HepG2 (cell line): Measurements from ENCODE around the gene SPTY2D1. TPM values are rescaled to one million over a fixed set of nuclear protein-coding genes. Genes with fewer than 3 reads are reported as not detected.
"Not testable (repeated sequence)": the region's sequence is repeated elsewhere in the genome, so short reads cannot be mapped to it uniquely, and the experiment has no call there.

Experiments used
- ATAC-seq: fragments of 200-7000 bp; cut with Tn5 transposase; 3 replicates; pipeline ENCODE4 v1.9.1; 2020; ENCODE audit warnings: mild to moderate bottlenecking, moderate library complexity
- BruUV-seq: library from RNA; stranded (reverse); fragments of 400-500 nt; replicated peaks from 2 replicates; lab custom pipeline; 2021; lab: Mats Ljungman, UMichigan
- CTCF ChIA-PET: fragments of 300-600 bp; formaldehyde crosslinking; extraction: SDS; loops from one replicate; lab custom pipeline; 2021; ENCODE audit warnings: low total read pairs, inconsistent platforms, low intra/inter-chr PET ratio; lab: Yijun Ruan, JAX
- POLR2A ChIA-PET: fragments of 350-600 bp; sonication (Branson Sonifier 250); formaldehyde crosslinking; loops from one replicate; lab custom pipeline; 2020; ENCODE audit warnings: antibody characterized with exemption, inconsistent platforms; lab: Yijun Ruan, JAX
- DNase-seq: peaks from one replicate; pipeline ENCODE4 v3.0.0-alpha.2; 2015; ENCODE audit warnings: low spot score
- FAIRE-seq: peaks from 3 replicates; lab custom pipeline; 2011; peaks lifted over from hg19 to GRCh38; lab: Jason Lieb, UNC
- H2AFZ ChIP-seq: one replicate; pipeline ENCODE4 v1.6.1; 2011; ENCODE audit warnings: low read length, inconsistent platforms
- H3K27ac ChIP-seq: fragments of 300-600 bp; 3 replicates; pipeline ENCODE4 v1.8.0; 2011; ENCODE audit warnings: mixed run types, mild to moderate bottlenecking, mixed read lengths, low read length, inconsistent platforms; ENCODE audit not compliant: insufficient read depth; ENCODE audit errors: extremely low read length
- H3K27me3 ChIP-seq, 2 experiments: fragments of 200-600 bp in 1 of 2; 2 replicates in 1 of 2; 3 replicates in 1 of 2; pipeline versions ENCODE4 v1.6.0 to v1.8.0; 2011; ENCODE audit warnings: low read length in 2 of 2, mild to moderate bottlenecking in 2 of 2, moderate library complexity in 2 of 2, inconsistent platforms in 1 of 2; ENCODE audit not compliant: insufficient read depth in 2 of 2, control insufficient read depth in 1 of 2
- H3K36me3 ChIP-seq, 2 experiments: fragments of 200-600 bp in 1 of 2; replicated peaks in 1 of 2; 2 replicates in 1 of 2; 3 replicates in 1 of 2; pipeline versions ENCODE4 v1.5.1 to v1.8.0; 2011; ENCODE audit warnings: low read length in 2 of 2, inconsistent platforms in 1 of 2; ENCODE audit not compliant: insufficient read depth in 2 of 2, control insufficient read depth in 1 of 2
- H3K4me1 ChIP-seq: 2 replicates; pipeline ENCODE4 v1.5.1; 2012; ENCODE audit warnings: low read length, inconsistent platforms; ENCODE audit not compliant: insufficient read depth
- H3K4me2 ChIP-seq: 2 replicates; pipeline ENCODE4 v1.6.0; 2011; ENCODE audit warnings: low read depth, low read length, inconsistent platforms
- H3K4me3 ChIP-seq, 3 experiments: fragments of 200-600 bp in 1 of 3; sonication (generic), shearing (Covaris generic) in 1 of 3; replicated peaks in 1 of 3; 2 replicates each; pipeline ENCODE4 v1.5.1; 2011 to 2016; ENCODE audit warnings: low read length in 3 of 3, inconsistent platforms in 2 of 3, low read depth in 2 of 3, mild to moderate bottlenecking in 2 of 3, control low read depth in 1 of 3, mixed read lengths in 1 of 3; ENCODE audit not compliant: insufficient read depth in 1 of 3
- H3K79me2 ChIP-seq: one replicate; pipeline ENCODE4 v1.6.1; 2011; ENCODE audit warnings: low read length, inconsistent platforms; ENCODE audit not compliant: insufficient read depth
- H3K9ac ChIP-seq: 2 replicates; pipeline ENCODE4 v1.6.0; 2011; ENCODE audit warnings: mild to moderate bottlenecking, low read depth, low read length, inconsistent platforms; ENCODE audit not compliant: insufficient read depth
- H3K9me3 ChIP-seq: 2 replicates; pipeline ENCODE4 v1.5.1; 2012; ENCODE audit warnings: mild to moderate bottlenecking, low read length
- H4K20me1 ChIP-seq: 2 replicates; pipeline ENCODE4 v1.6.0; 2011; ENCODE audit warnings: inconsistent platforms, mild to moderate bottlenecking, low read length, moderate library complexity; ENCODE audit not compliant: insufficient read depth
- AGO2 ChIP-seq: fragments of 200-400 bp; formaldehyde crosslinking; optimal IDR thresholded peaks from 2 replicates; pipeline ENCODE3; 2017; ENCODE audit warnings: mild to moderate bottlenecking, low read depth, low read length, moderate library complexity
- CBX1 ChIP-seq: IDR thresholded peaks from one replicate; pipeline ENCODE4 v1.6.1; 2016; ENCODE audit warnings: antibody characterized with exemption, low read depth
- MBNL3 ChIP-seq: fragments of 250-450 bp; sonication (Bioruptor Pico); conservative IDR thresholded peaks from 2 replicates; pipeline ENCODE4 v1.8.0; 2022; ENCODE audit warnings: mild to moderate bottlenecking, inconsistent platforms
- MEF2D ChIP-seq: sonication (generic); formaldehyde crosslinking; IDR thresholded peaks from 2 replicates; pipeline ENCODE4 v1.5.1; 2020; ENCODE audit warnings: mild to moderate bottlenecking, missing genetic modification reagents
- NCOA2 ChIP-seq: sonication (generic); formaldehyde crosslinking; IDR thresholded peaks from 2 replicates; pipeline ENCODE4 v1.8.0; 2022; ENCODE audit warnings: inconsistent platforms
- TCF12 ChIP-seq, 2 experiments: fragments of 450-650 bp in 1 of 2; sonication (generic) in 1 of 2; formaldehyde crosslinking in 1 of 2; IDR thresholded peaks; 2 replicates each; pipeline versions ENCODE4 v1.6.1 to v1.8.0; 2017 to 2022; ENCODE audit warnings: antibody characterized with exemption in 1 of 2, mild to moderate bottlenecking in 1 of 2, missing genetic modification reagents in 1 of 2, moderate library complexity in 1 of 2
- ZBTB7B ChIP-seq: sonication (generic); formaldehyde crosslinking; IDR thresholded peaks from 2 replicates; pipeline ENCODE4 v1.4.0; 2020; ENCODE audit warnings: missing genetic modification reagents
- ZFY ChIP-seq: sonication (generic); formaldehyde crosslinking; IDR thresholded peaks from 2 replicates; pipeline ENCODE4 v1.4.0; 2020; ENCODE audit warnings: missing genetic modification reagents
- ZNF225 ChIP-seq: sonication (generic); formaldehyde crosslinking; IDR thresholded peaks from 2 replicates; pipeline ENCODE4 v1.4.0; 2020; ENCODE audit warnings: mild to moderate bottlenecking, missing genetic modification reagents
- ZNF292 ChIP-seq: sonication (generic); formaldehyde crosslinking; IDR thresholded peaks from 2 replicates; pipeline ENCODE4 v1.8.1; 2022; ENCODE audit warnings: mild to moderate bottlenecking, low read depth, missing genetic modification reagents, borderline replicate concordance
- ZNF44 ChIP-seq: sonication (generic); formaldehyde crosslinking; IDR thresholded peaks from 2 replicates; pipeline ENCODE4 v1.5.1; 2020; ENCODE audit warnings: mild to moderate bottlenecking, missing genetic modification reagents
- ZNF773 ChIP-seq: sonication (generic); formaldehyde crosslinking; IDR thresholded peaks from 2 replicates; pipeline ENCODE4 v1.4.0; 2020; ENCODE audit warnings: missing genetic modification reagents, borderline replicate concordance
- ZNF777 ChIP-seq: sonication (generic); formaldehyde crosslinking; IDR thresholded peaks from 2 replicates; pipeline ENCODE4 v1.4.0; 2020; ENCODE audit warnings: missing genetic modification reagents
- ZSCAN21 ChIP-seq: sonication (generic); formaldehyde crosslinking; IDR thresholded peaks from 2 replicates; pipeline ENCODE4 v1.8.0; 2022; ENCODE audit warnings: mild to moderate bottlenecking, missing genetic modification reagents, moderate library complexity, borderline replicate concordance
- WGBS: methylation state at CpG from one replicate; pipeline ENCODE4 v1.1.6; 2017; ENCODE audit warnings: low lambda C conversion rate; 5-methylcytosine and 5-hydroxymethylcytosine counted together
- in situ Hi-C: cut with HindIII; loops from 2 replicates; pipeline ENCODE4 v1.10.0; 2017; ENCODE audit warnings: low pct_unique_long_range_greater_than_20kb; ENCODE audit not compliant: extremely low pct_ligation_motif_present
- intact Hi-C: fragments of 100-400 bp; cut with micrococcal nuclease; formaldehyde crosslinking; loops from one replicate; pipeline ENCODE4 v1.10.0; 2022; ENCODE audit not compliant: unreplicated experiment
- polyA plus RNA-seq, 8 experiments: library from polyadenylated mRNA; depleted of rRNA in 3 of 8; stranded (reverse) in 7 of 8; unstranded in 1 of 8; fragments of >200 nt; fragmentation: Illumina TruSeq in 4 of 8; extraction: Trizol in 4 of 8; gene quantifications; 2 replicates each; pipeline versions ENCODE4 v1.2.1 to v1.2.3, GENCODE V29; 2011 to 2016; ENCODE audit warnings: low read depth in 4 of 8, missing spikeins in 1 of 8, mixed read lengths in 1 of 8; ENCODE audit not compliant: insufficient read depth in 1 of 8
- total RNA-seq, 5 experiments: library from RNA; depleted of rRNA; stranded (reverse); fragments of >200 nt; fragmentation: Illumina TruSeq; extraction: Trizol; gene quantifications; 2 replicates each; pipeline ENCODE4 v1.2.3, GENCODE V29; 2016; ENCODE audit warnings: low read depth in 1 of 5
- TF ChIP-seq, protein P1 (sequence below): sonication (generic); formaldehyde crosslinking; IDR thresholded peaks from 2 replicates; pipeline ENCODE4 v1.5.0; 2020; ENCODE audit warnings: mild to moderate bottlenecking, missing genetic modification reagents
- TF ChIP-seq, protein P2 (sequence below): sonication (generic); formaldehyde crosslinking; IDR thresholded peaks from 2 replicates; pipeline ENCODE4 v1.4.0; 2020; ENCODE audit warnings: mild to moderate bottlenecking, missing genetic modification reagents

SPTY2D1 gene
- total and polyA plus RNA-seq, 2 of the 13 experiments (the other 11 are each of a cell fraction or from before 2014, with no cell fraction given): 6.9 to 14.8 TPM

DNA sequence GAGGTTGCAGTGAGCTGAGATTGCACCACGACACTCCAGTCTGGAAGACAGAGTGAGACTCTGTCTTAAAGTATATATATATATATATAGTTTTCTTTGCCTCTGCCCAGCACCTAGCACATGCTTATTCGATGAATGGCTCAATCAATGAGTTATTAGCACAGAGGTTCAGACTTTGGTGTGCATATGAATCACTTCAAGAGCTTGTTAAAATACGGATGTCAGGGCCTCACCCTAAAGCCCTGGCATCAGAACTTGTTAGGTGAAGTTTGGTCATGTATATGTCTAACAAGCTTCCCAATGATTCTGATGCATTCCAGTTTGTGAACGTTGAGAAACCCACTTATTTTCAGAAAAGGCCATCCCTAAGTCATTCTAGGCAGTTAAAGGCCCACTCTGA is 42.7 kb upstream of the SPTY2D1 start:
- H3K27ac ChIP-seq: no peak overlapping the region
- 32% methylated on average over 4 of the region's 4 CpGs for WGBS
- in situ Hi-C loops (no loop called here), intact Hi-C loops (no loop called here)
- CTCF ChIA-PET: no interaction called here
- ATAC-seq (no peak), FAIRE-seq (no peak), DNase-seq (no peak)
- no peak overlapping the region for H3K4me2 ChIP-seq
- POLR2A ChIA-PET: no interaction called here
- H3K9me3 ChIP-seq: no peaks in the 10 kb centered on the region
- H4K20me1 ChIP-seq: no peaks in the 10 kb centered on the region
- no peaks in the 10 kb centered on the region; a peak in 1 of 5 replicates for H3K27me3 ChIP-seq
- H3K9ac ChIP-seq: no peak overlapping the region
- no peak for TF ChIP-seq ZNF44 (CRISPR knock-in tag)
- TF ChIP-seq ZNF225: no peak
- TF ChIP-seq ZFY (CRISPR knock-in tag): no peak
- no peak for TF ChIP-seq CBX1
- no peak for TF ChIP-seq NCOA2 (CRISPR knock-in tag)
- no peak for TF ChIP-seq ZNF777 (CRISPR knock-in tag)
- no peak for TF ChIP-seq ZSCAN21 (CRISPR knock-in tag)
- TF ChIP-seq, protein P1, sequence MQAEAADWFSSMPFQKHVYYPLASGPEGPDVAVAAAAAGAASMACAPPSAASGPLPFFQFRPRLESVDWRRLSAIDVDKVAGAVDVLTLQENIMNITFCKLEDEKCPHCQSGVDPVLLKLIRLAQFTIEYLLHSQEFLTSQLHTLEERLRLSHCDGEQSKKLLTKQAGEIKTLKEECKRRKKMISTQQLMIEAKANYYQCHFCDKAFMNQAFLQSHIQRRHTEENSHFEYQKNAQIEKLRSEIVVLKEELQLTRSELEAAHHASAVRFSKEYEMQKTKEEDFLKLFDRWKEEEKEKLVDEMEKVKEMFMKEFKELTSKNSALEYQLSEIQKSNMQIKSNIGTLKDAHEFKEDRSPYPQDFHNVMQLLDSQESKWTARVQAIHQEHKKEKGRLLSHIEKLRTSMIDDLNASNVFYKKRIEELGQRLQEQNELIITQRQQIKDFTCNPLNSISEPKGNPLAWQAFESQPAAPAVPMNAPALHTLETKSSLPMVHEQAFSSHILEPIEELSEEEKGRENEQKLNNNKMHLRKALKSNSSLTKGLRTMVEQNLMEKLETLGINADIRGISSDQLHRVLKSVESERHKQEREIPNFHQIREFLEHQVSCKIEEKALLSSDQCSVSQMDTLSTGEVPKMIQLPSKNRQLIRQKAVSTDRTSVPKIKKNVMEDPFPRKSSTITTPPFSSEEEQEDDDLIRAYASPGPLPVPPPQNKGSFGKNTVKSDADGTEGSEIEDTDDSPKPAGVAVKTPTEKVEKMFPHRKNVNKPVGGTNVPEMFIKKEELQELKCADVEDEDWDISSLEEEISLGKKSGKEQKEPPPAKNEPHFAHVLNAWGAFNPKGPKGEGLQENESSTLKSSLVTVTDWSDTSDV (CRISPR knock-in tag): no peak
- TF ChIP-seq ZBTB7B (CRISPR knock-in tag): no peak
- no peak for TF ChIP-seq MEF2D (CRISPR knock-in tag)
- no peak for TF ChIP-seq TCF12 (IDR thresholded peaks at IDR 0.05)
- no peak for TF ChIP-seq TCF12 (CRISPR knock-in tag; IDR thresholded peaks at IDR 0.05)
- TF ChIP-seq ZNF292: no peak
- no peak for TF ChIP-seq AGO2
- no peak for TF ChIP-seq MBNL3 (CRISPR knock-in tag)
- no peak for TF ChIP-seq ZNF773 (CRISPR knock-in tag)
- TF ChIP-seq, protein P2, sequence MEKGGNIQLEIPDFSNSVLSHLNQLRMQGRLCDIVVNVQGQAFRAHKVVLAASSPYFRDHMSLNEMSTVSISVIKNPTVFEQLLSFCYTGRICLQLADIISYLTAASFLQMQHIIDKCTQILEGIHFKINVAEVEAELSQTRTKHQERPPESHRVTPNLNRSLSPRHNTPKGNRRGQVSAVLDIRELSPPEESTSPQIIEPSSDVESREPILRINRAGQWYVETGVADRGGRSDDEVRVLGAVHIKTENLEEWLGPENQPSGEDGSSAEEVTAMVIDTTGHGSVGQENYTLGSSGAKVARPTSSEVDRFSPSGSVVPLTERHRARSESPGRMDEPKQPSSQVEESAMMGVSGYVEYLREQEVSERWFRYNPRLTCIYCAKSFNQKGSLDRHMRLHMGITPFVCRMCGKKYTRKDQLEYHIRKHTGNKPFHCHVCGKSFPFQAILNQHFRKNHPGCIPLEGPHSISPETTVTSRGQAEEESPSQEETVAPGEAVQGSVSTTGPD (CRISPR knock-in tag): no peak
- no TSS peak for BruUV-seq
- no peak overlapping the region for H3K4me3 ChIP-seq
- H3K79me2 ChIP-seq: no peaks in the 10 kb centered on the region
- peaks cover 16% of the 10 kb centered on the region for H3K4me1 ChIP-seq
- H2AFZ ChIP-seq: no peak overlapping the region
- H3K36me3 ChIP-seq: no peaks in the 10 kb centered on the region

GRCh38 chr11:18672209-18672608 is 38.1 kb upstream of the SPTY2D1 start:
- H3K79me2 ChIP-seq, H3K36me3 ChIP-seq, CTCF ChIA-PET, H3K9ac ChIP-seq, POLR2A ChIA-PET, H3K9me3 ChIP-seq, H4K20me1 ChIP-seq, H2AFZ ChIP-seq, intact Hi-C loops, H3K4me2 ChIP-seq, DNase-seq, BruUV-seq, H3K27me3 ChIP-seq, FAIRE-seq, H3K27ac ChIP-seq, ATAC-seq, in situ Hi-C loops, H3K4me3 ChIP-seq: not testable (repeated sequence)
- H3K4me1 ChIP-seq: peaks cover 15% of the 10 kb centered on the region
- WGBS: 47% methylated on average over 7 of the region's 7 CpGs
